Effector CD8-positive, alpha-beta T cell (primary cell): ENCODE data around the gene TBC1D2B.
"Not testable (repeated sequence)": the region's sequence is repeated elsewhere in the genome, so short reads cannot be mapped to it uniquely, and the experiment has no call there.

Experiments used
- DNase-seq: peaks from one replicate; lab custom pipeline; 2025; lab: John Stamatoyannopoulos, UW

The TBC1D2B gene

GRCh38 chr15:78001656-78002055, 75.9 kb downstream of the TBC1D2B start:
- no peak for DNase-seq

GRCh38 chr15:78000927-78001249, 76.6 kb downstream of the TBC1D2B start:
- no peak for DNase-seq

GRCh38 chr15:78000091-78000926, 77.2 kb downstream of the TBC1D2B start:
- peak; percentile 71 for DNase-seq

GRCh38 chr15:77999486-77999885, 78.0 kb downstream of the TBC1D2B start:
- no peak for DNase-seq

- DNase-seq, result no peak
Measured at GRCh38 chr15:77998592-77998991, 78.9 kb downstream of the TBC1D2B start.

- not testable (repeated sequence) for DNase-seq
Measured at GRCh38 chr15:77997761-77998554, 79.6 kb downstream of the TBC1D2B start.

GRCh38 chr15:77997221-77997620, 80.3 kb downstream of the TBC1D2B start:
- DNase-seq, result not testable (repeated sequence)

- DNase-seq, result not testable (repeated sequence)
Measured at GRCh38 chr15:77996713-77997171, 80.8 kb downstream of the TBC1D2B start.

- DNase-seq, result not testable (repeated sequence)
Measured at GRCh38 chr15:77996226-77996625, 81.3 kb downstream of the TBC1D2B start.

- DNase-seq, result not testable (repeated sequence)
Measured at GRCh38 chr15:77995537-77995918, 82.0 kb downstream of the TBC1D2B start.

- DNase-seq, result not testable (repeated sequence)
Measured at GRCh38 chr15:77994893-77995536, 82.5 kb downstream of the TBC1D2B start.

GRCh38 chr15:77993970-77994693, 83.4 kb downstream of the TBC1D2B start:
- DNase-seq, result not testable (repeated sequence)

- DNase-seq, result no peak
Measured at GRCh38 chr15:77993374-77993911, 84.1 kb downstream of the TBC1D2B start.

GRCh38 chr15:77992356-77993222, 84.9 kb downstream of the TBC1D2B start:
- DNase-seq, result no peak

- not testable (repeated sequence) for DNase-seq
Measured at GRCh38 chr15:77991658-77992201, 85.8 kb downstream of the TBC1D2B start.

- DNase-seq, result no peak
Measured at GRCh38 chr15:77991029-77991406, 86.5 kb downstream of the TBC1D2B start.

- no peak for DNase-seq
Measured at GRCh38 chr15:77989296-77990143, 88.0 kb downstream of the TBC1D2B start.

- DNase-seq, result no peak
Measured at GRCh38 chr15:77988347-77989295, 88.9 kb downstream of the TBC1D2B start.
